ENCODE measurements around the gene LDB2.

Gene LDB2

DNA sequence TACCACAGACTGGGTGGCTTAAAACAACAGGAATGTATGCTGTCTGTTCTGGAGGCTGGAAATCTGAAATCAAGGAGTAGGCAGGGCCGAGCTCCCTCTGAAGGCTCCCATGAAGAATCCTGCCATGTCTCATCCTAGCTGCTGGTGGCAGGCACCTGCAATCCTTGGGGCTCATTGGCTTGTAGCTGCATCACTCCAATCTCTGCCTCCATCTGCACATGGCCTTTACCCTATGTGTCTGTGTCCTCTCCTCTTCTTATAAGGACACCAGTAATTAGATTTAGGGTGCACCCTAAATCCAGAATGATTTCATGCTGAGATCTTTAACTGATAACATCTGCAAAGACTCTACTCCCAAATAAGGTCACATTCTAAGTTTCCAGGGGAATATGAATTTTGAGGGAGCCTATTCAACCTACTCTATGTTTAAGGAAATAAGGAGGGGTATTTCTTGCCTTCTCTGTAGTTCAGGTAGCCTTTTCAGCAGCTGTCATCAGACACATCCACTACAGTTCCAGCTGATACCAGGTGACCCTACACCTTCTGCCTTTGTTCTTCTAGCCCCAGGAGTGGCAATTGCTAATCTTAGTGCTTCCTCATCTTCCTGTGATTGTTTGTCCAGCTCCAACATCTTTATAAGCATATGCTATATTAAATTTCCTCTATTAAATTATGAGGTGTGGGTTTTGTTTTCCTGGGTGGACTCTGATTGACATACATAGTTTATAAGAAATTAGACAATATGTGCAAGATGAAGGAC lies 377.1 kb downstream of the LDB2 start:
- H3K4me3 ChIP-seq (ENCODE audit: low read depth, low read length): no peak overlapping the region
- no peak for TF ChIP-seq POLR2A (IDR thresholded peaks at IDR 0.05; ENCODE audit: extremely low read depth, insufficient read length)
- no peak for TF ChIP-seq MAX (IDR thresholded peaks at IDR 0.05; ENCODE audit: low read depth, low read length)
- TF ChIP-seq CTCF (IDR thresholded peaks at IDR 0.05; ENCODE audit: low read depth, low read length): no peak
- TF ChIP-seq MYC (IDR thresholded peaks at IDR 0.05; ENCODE audit: low read depth, low read length): no peak
- no peak for DNase-seq (ENCODE audit: low read depth)

DNA sequence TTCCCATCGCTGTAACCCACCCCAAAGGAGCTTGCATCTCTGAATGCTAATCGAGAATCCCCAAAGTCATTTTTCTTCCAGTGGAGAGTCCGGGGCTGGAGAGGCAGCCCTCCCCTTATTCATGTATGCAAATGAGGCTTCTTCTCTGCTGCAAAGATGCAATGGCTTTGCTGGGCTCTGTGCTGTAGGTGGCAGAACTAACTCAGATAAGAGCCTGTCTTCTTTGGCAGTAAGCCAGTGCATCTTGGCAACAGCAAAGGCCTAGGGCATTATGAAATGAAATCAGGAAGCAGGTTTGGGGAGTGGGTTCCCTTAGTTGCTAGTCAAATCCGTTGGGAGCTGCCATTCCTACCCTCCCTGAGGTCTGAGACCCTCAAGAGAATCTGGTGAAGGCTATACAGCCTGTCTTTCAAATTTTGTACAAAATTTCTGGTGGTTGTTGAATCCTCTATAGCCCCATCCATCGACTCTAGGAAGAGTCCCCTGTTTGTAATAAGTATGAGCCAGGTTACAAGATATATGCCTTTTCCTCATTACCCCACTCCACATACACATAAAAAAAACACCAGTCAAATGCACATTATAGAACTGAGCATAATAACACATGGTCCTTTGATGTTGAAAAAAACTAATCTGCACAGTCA lies 381.5 kb downstream of the LDB2 start:
- TF ChIP-seq CTCF (IDR thresholded peaks at IDR 0.05; ENCODE audit: low read depth, low read length) (no peak), MAX (IDR thresholded peaks at IDR 0.05; ENCODE audit: low read depth, low read length) (no peak), POLR2A (IDR thresholded peaks at IDR 0.05; ENCODE audit: extremely low read depth, insufficient read length) (no peak), MYC (IDR thresholded peaks at IDR 0.05; ENCODE audit: low read depth, low read length) (no peak)
- peak; percentile 34 for DNase-seq (ENCODE audit: low read depth)
- no peak overlapping the region for H3K4me3 ChIP-seq (ENCODE audit: low read depth, low read length)

- TF ChIP-seq POLR2A (IDR thresholded peaks at IDR 0.05; ENCODE audit: extremely low read depth, insufficient read length): no peak
- TF ChIP-seq MAX (IDR thresholded peaks at IDR 0.05; ENCODE audit: low read depth, low read length): no peak
- TF ChIP-seq CTCF (IDR thresholded peaks at IDR 0.05; ENCODE audit: low read depth, low read length): no peak
- TF ChIP-seq MYC (IDR thresholded peaks at IDR 0.05; ENCODE audit: low read depth, low read length): no peak
- H3K4me3 ChIP-seq (ENCODE audit: low read depth, low read length): no peak overlapping the region
- DNase-seq (ENCODE audit: low read depth): no peak
These were observed 384.6 kb downstream of the LDB2 start for GRCh38 chr4:16513876-16514275.

DNA sequence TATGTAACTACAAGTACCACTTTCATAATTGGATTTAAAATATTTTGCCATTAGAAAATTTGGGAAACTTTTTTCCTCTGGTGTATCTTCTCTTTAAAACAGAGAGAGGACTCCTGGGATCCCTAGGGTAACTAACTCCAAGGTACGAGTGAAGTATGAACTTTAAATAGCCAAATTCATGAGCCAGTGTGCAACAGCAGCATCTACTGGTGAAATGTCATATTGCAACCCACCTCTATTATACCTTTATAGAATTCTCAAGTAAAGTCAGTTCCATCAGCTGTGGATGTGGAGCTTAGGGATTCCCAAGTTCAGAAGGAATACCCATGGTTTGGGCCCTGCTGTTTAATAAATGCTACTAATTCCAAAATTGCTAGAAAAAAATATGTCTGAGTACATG lies 389.5 kb downstream of the LDB2 start:
- TF ChIP-seq CTCF (IDR thresholded peaks at IDR 0.05; ENCODE audit: low read depth, low read length) (peak; percentile 63), MYC (IDR thresholded peaks at IDR 0.05; ENCODE audit: low read depth, low read length) (no peak)
- H3K4me3 ChIP-seq (ENCODE audit: low read depth, low read length): no peak overlapping the region
- peak; percentile 29 for DNase-seq (ENCODE audit: low read depth)

DNA sequence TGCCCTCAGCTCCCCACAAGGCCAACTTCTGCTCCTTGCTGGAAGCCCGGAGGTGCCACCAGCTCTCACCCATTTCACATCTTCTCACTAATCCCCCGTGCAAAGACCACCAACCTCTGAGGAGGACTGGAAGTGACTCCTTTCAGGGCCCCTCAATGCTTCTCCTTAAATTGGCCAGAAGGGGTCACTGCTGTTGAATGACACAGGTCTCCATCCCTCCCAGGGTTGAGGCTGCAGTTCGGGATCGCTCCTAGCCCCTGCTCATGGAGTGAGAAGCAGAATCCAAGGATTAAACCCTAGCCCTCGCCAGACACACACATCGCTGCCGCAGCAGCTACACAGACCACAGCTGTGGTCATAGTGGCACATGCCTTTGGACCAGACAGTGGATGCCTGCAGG lies 392.7 kb downstream of the LDB2 start:
- TF ChIP-seq CTCF (IDR thresholded peaks at IDR 0.05; ENCODE audit: low read depth, low read length) (peak; percentile 12), POLR2A (IDR thresholded peaks at IDR 0.05; ENCODE audit: extremely low read depth, insufficient read length) (no peak)
- no peak overlapping the region for H3K4me3 ChIP-seq (ENCODE audit: low read depth, low read length)
- peak; percentile 9 for DNase-seq (ENCODE audit: low read depth)

GRCh38 chr4:16505267-16505666 lies 393.2 kb downstream of the LDB2 start:
- TF ChIP-seq CTCF (IDR thresholded peaks at IDR 0.05; ENCODE audit: low read depth, low read length): no peak
- no peak for DNase-seq (ENCODE audit: low read depth)
- H3K4me3 ChIP-seq (ENCODE audit: low read depth, low read length): no peak overlapping the region
